Heart left ventricle (tissue), 13 donors: ENCODE data around the gene TRA2B.

Experiments used
- CTCF ChIP-seq, 12 donors: fragments of 200-600 bp; sonication (generic) in 4 of 12; IDR thresholded peaks; one replicate each; pipeline versions ENCODE4 v1.5.0 to v1.8.0; 2018 to 2022; ENCODE audit warnings: antibody characterized with exemption in 12 of 12, mild to moderate bottlenecking in 5 of 12
- POLR2A ChIP-seq, 2 donors: fragments of 450-650 bp; IDR thresholded peaks; one replicate each; pipeline ENCODE4 v1.6.1; 2017; ENCODE audit warnings: antibody characterized with exemption in 2 of 2, mild to moderate bottlenecking in 2 of 2, moderate library complexity in 2 of 2
- donor health status: ischemic (EF 13 %, LVEDD 7.1; RV severe dilation, severe dysfunction).
- donor health status: DM: no; HTN: yes; CAD: no.
- donor health status: DM: no; HTN: no; CAD: no.
- donor health status: ischemic (EF 25% LVEDD 6.9; RV normal size, moderate dysfunction).
- donor health status: ischemic (EF 25% LVEDD 5.7; RV mildly dilated, moderate dysfunction).
- donor health status: ischemic (EF 35%, LVEDD 5.7; RV mildly dilated, moderate dysfunction).
- donor health status: nonischemic (EF 11% LVEDD 7.7; RV severe dilation, severe dysfunction).
- donor health status: DM: yes; HTN: yes; CAD: no.
- donor health status: PGD.
- donor health status: ischemic (EF 29% LVEDD 5.4; RV normal size, mild dysfunction).
- donor health status: nonischemic (EF 23%, LVEDD 6.1; RV moderate dilation, normal function).

- TF ChIP-seq CTCF (IDR thresholded peaks at IDR 0.05) (no peak), POLR2A (IDR thresholded peaks at IDR 0.05) (no peak)
These were observed 38.3 kb upstream of the TRA2B start for GRCh38 chr3:185976100-185976499.
